Adrenal gland (tissue), 12 donors: ENCODE measurements around the gene SGIP1. TPM values are rescaled to one million over a fixed set of nuclear protein-coding genes. Genes with fewer than 3 reads are reported as not detected.

Experiments used
- DNase-seq, 7 donors: peaks; one replicate each; pipeline ENCODE4 v3.0.0-alpha.2; 2019 to 2020
- H3K27ac ChIP-seq, 5 donors: fragments of 200-600 bp; sonication (generic) in 4 of 5; 1 replicate in 3 of 5; 2 replicates in 2 of 5; pipeline versions ENCODE4 v1.5.1 to v1.8.0; 2016 to 2020; ENCODE audit warnings: mild to moderate bottlenecking in 1 of 5
- H3K27me3 ChIP-seq: fragments of 200-600 bp; 2 replicates; pipeline ENCODE4 v1.8.0; 2021
- H3K36me3 ChIP-seq, 2 donors: fragments of 200-600 bp; replicated peaks in 1 of 2; 1 replicate in 1 of 2; 2 replicates in 1 of 2; pipeline versions ENCODE4 v1.5.1 to v1.8.0; 2018 to 2022
- H3K4me1 ChIP-seq, 2 donors: fragments of 200-600 bp; replicated peaks in 1 of 2; 1 replicate in 1 of 2; 2 replicates in 1 of 2; pipeline versions ENCODE4 v1.5.1 to v1.8.0; 2018 to 2021
- H3K4me3 ChIP-seq, 4 donors: fragments of 200-600 bp; sonication (generic) in 3 of 4; one replicate each; pipeline ENCODE4 v1.5.1; 2016 to 2018
- H3K9me3 ChIP-seq, 3 donors: fragments of 200-600 bp; sonication (generic) in 1 of 3; replicated peaks in 1 of 3; 1 replicate in 2 of 3; 2 replicates in 1 of 3; pipeline versions ENCODE4 v1.5.1 to v1.8.0; 2016 to 2021
- CTCF ChIP-seq, 6 experiments: fragments of 450-650 bp in 4 of 6; fragments of 200-600 bp in 2 of 6; sonication (generic) in 1 of 6; IDR thresholded peaks; 1 replicate in 5 of 6; 2 replicates in 1 of 6; pipeline versions ENCODE4 v1.5.1 to v1.8.0; 2016 to 2021; ENCODE audit warnings: antibody characterized with exemption in 6 of 6, mild to moderate bottlenecking in 2 of 6, moderate library complexity in 1 of 6
- POLR2A ChIP-seq, 2 donors: fragments of 450-650 bp; IDR thresholded peaks; one replicate each; pipeline ENCODE4 v1.6.1; 2017; ENCODE audit warnings: antibody characterized with exemption in 2 of 2, mild to moderate bottlenecking in 2 of 2, moderate library complexity in 1 of 2
- WGBS, 4 donors: extraction: QIAGEN DNeasy Blood & Tissue Kit in 2 of 4; methylation state at CpG; one replicate each; pipeline versions ENCODE4 v1.1.5 to v1.1.7; 2013 to 2017; 5-methylcytosine and 5-hydroxymethylcytosine counted together
- intact Hi-C, 2 donors: fragments of 100-400 bp; cut with DNase I; formaldehyde crosslinking; loops; one replicate each; pipeline versions ENCODE4 v1.14.1 to v1.15.0; 2022 to 2023
- polyA plus RNA-seq, 3 donors: library from polyadenylated mRNA; stranded (reverse); fragments of 200-250 nt in 2 of 3; fragments of 350-450 nt in 1 of 3; fragmentation: Illumina TruSeq in 1 of 3; extraction: RNeasy Lipid Tissue Mini Kit (QIAGEN cat#74804) in 1 of 3; gene quantifications; one replicate each; pipeline ENCODE4 v1.2.3, GENCODE V29; 2013 to 2014
- total RNA-seq, 9 donors: library from RNA; depleted of rRNA in 4 of 9; stranded (reverse); fragments of >200 nt in 4 of 9; fragments of 120-200 nt in 1 of 9; fragmentation: NEBNext Ultra II Directional in 1 of 9; extraction: Animal tissue kit (Norgen Biotek cat#: 25700) in 1 of 9; gene quantifications; one replicate each; pipeline versions ENCODE4 v1.1.0 to v1.2.4, GENCODE V29; 2013 to 2023
- donor health status: healthy with polysubstance abuse.
- donor health status: Bipolar disorder and iron deficiency.
- donor health status: DM: yes; HTN: yes; CAD: no.
- donor health status: DM: no; HTN: no; CAD: no.
- donor health status: DM: no; HTN: no; CAD: no.
- donor health status: DM: yes; HTN: yes; CAD: no.

SGIP1 gene
- total and polyA plus RNA-seq, 12 donors, result 0.52 to 8.4 (median 1.9) TPM; not detected in 1

- no peak for DNase-seq
- no peaks in the 10 kb centered on the region for H3K36me3 ChIP-seq
- no peaks in the 10 kb centered on the region for H3K4me1 ChIP-seq
- no peak overlapping the region for H3K4me3 ChIP-seq
- WGBS, 4 donors, result 76 to 89% (median 82%) methylated on average over 5 to 6 of the region's 6 CpGs
- intact Hi-C loops, result no loop called here
- no peaks in the 10 kb centered on the region for H3K27me3 ChIP-seq
- no peaks in the 10 kb centered on the region for H3K9me3 ChIP-seq
- H3K27ac ChIP-seq, result no peak overlapping the region
- TF ChIP-seq CTCF (IDR thresholded peaks at IDR 0.05) (no peak), POLR2A (IDR thresholded peaks at IDR 0.05) (no peak)
These were observed 23.5 kb upstream of the SGIP1 start for GRCh38 chr1:66510407-66510806.

- Histone ChIP-seq H3K4me1 (no peaks in the 10 kb centered on the region), H3K27me3 (no peaks in the 10 kb centered on the region), H3K36me3 (no peaks in the 10 kb centered on the region), H3K27ac (no peak overlapping the region), H3K4me3 (no peak overlapping the region), H3K9me3 (no peaks in the 10 kb centered on the region)
- DNase-seq, result no peak
- TF ChIP-seq POLR2A (IDR thresholded peaks at IDR 0.05) (no peak), CTCF (IDR thresholded peaks at IDR 0.05) (no peak)
- intact Hi-C loops, result no loop called here
- 76 to 92% (median 85%) methylated on average over 1 of the region's 1 CpG for WGBS, 4 donors
These were observed 22.8 kb upstream of the SGIP1 start for GRCh38 chr1:66511118-66511517.

GRCh38 chr1:66517959-66518358 is 16.0 kb upstream of the SGIP1 start:
- no peak for DNase-seq
- H3K36me3 ChIP-seq, result no peaks in the 10 kb centered on the region
- intact Hi-C loops, result no loop called here

GRCh38 chr1:66518654-66519053 is 15.3 kb upstream of the SGIP1 start:
- Histone ChIP-seq H3K4me1 (no peaks in the 10 kb centered on the region), H3K27ac (no peak overlapping the region), H3K4me3 (no peak overlapping the region), H3K27me3 (no peaks in the 10 kb centered on the region), H3K9me3 (no peaks in the 10 kb centered on the region), H3K36me3 (no peaks in the 10 kb centered on the region)
- intact Hi-C loops, result no loop called here
- no peak for TF ChIP-seq POLR2A (IDR thresholded peaks at IDR 0.05)
- TF ChIP-seq CTCF (IDR thresholded peaks at IDR 0.05), result no peak
- DNase-seq, result no peak
- 75 to 90% (median 87%) methylated on average over 2 of the region's 2 CpGs for WGBS, 4 donors

More at GRCh38 chr1:66517959-66518358, 16.0 kb upstream of the SGIP1 start:
- no peaks in the 10 kb centered on the region for H3K9me3 ChIP-seq
- H3K27ac ChIP-seq, result no peak overlapping the region
- H3K27me3 ChIP-seq, result no peaks in the 10 kb centered on the region
- TF ChIP-seq POLR2A (IDR thresholded peaks at IDR 0.05) (no peak), CTCF (IDR thresholded peaks at IDR 0.05) (no peak)
- no peak overlapping the region for H3K4me3 ChIP-seq
- WGBS, 4 donors, result 70 to 86% (median 80%) methylated on average over 6 of the region's 6 CpGs
- no peaks in the 10 kb centered on the region for H3K4me1 ChIP-seq
